A673 (cell line): ENCODE results near the gene ELFN1. TPM values are rescaled to one million over a fixed set of nuclear protein-coding genes. Genes with fewer than 3 reads are reported as not detected.

Experiments used
- BruUV-seq: library from RNA; stranded (reverse); fragments of 400-500 nt; replicated peaks from 2 replicates; lab custom pipeline; 2021; lab: Mats Ljungman, UMichigan
- CTCF ChIA-PET: fragments of 300-600 bp; sonication (Branson Sonifier 250); formaldehyde crosslinking; loops from one replicate; lab custom pipeline; 2022; ENCODE audit warnings: antibody characterized with exemption; lab: Charles Lee
- POLR2A ChIA-PET: fragments of 300-600 bp; sonication (Branson Sonifier 250); formaldehyde crosslinking; loops from one replicate; lab custom pipeline; 2022; ENCODE audit warnings: antibody characterized with exemption; ENCODE audit not compliant: low non-redundant PET; lab: Charles Lee
- DNase-seq: peaks from one replicate; pipeline ENCODE4 v3.0.0-alpha.2; 2015; ENCODE audit warnings: low spot score
- H3K27ac ChIP-seq: fragments of 200-600 bp; sonication (generic); 2 replicates; pipeline ENCODE4 v1.5.1; 2016; ENCODE audit warnings: mixed run types, low read depth, mild to moderate bottlenecking, mixed read lengths, antibody characterized with exemption, low read length; ENCODE audit not compliant: poor library complexity, severe bottlenecking
- H3K27me3 ChIP-seq: fragments of 200-600 bp; sonication (generic); replicated peaks from 2 replicates; pipeline ENCODE4 v1.6.1; 2017; ENCODE audit warnings: mixed run types, low read depth, mild to moderate bottlenecking, mixed read lengths, antibody characterized with exemption, low read length; ENCODE audit not compliant: insufficient read depth, poor library complexity
- H3K36me3 ChIP-seq: fragments of 200-600 bp; sonication (generic); 2 replicates; pipeline ENCODE4 v1.6.1; 2016; ENCODE audit warnings: mixed run types, mild to moderate bottlenecking, mixed read lengths, antibody characterized with exemption, low read length; ENCODE audit not compliant: insufficient read depth, poor library complexity, severe bottlenecking
- H3K4me1 ChIP-seq: fragments of 200-600 bp; sonication (generic); 2 replicates; pipeline ENCODE4 v1.6.1; 2017; ENCODE audit warnings: mixed run types, mild to moderate bottlenecking, mixed read lengths, antibody characterized with exemption, low read length; ENCODE audit not compliant: insufficient read depth, poor library complexity, severe bottlenecking
- H3K4me3 ChIP-seq: fragments of 200-600 bp; sonication (generic); 2 replicates; pipeline ENCODE4 v1.5.1; 2016; ENCODE audit warnings: low read depth, mixed run types, mild to moderate bottlenecking, mixed read lengths, low read length; ENCODE audit not compliant: poor library complexity, severe bottlenecking
- H3K9me3 ChIP-seq: fragments of 200-600 bp; sonication (generic); 2 replicates; pipeline ENCODE4 v1.6.1; 2016; ENCODE audit warnings: mixed run types, low read depth, mild to moderate bottlenecking, mixed read lengths, antibody characterized with exemption, low read length; ENCODE audit not compliant: poor library complexity, severe bottlenecking
- CTCF ChIP-seq: fragments of 300-800, 200-600 bp; sonication (generic); conservative IDR thresholded peaks from 2 replicates; pipeline ENCODE4 v1.5.1; 2017; ENCODE audit warnings: low read depth, mild to moderate bottlenecking, antibody characterized with exemption, low read length, moderate library complexity, mixed read lengths
- EZH2 ChIP-seq: fragments of 200-600 bp; sonication (generic); IDR thresholded peaks from 2 replicates; pipeline ENCODE4 v1.6.1; 2017; ENCODE audit warnings: borderline replicate concordance, low read depth, mild to moderate bottlenecking, mixed read lengths, antibody characterized with exemption, low read length; ENCODE audit not compliant: poor library complexity, severe bottlenecking
- intact Hi-C: fragments of 100-400 bp; cut with micrococcal nuclease; formaldehyde crosslinking; loops from one replicate; pipeline ENCODE4 v1.10.0; 2022; ENCODE audit not compliant: unreplicated experiment
- total RNA-seq: library from RNA; stranded (reverse); gene quantifications from 2 replicates; pipeline ENCODE4 v1.2.3, GENCODE V29; 2021

Gene ELFN1
- total RNA-seq, 1 experiment from 2014 or later, result not detected

GRCh38 chr7:1691096-1691495, 21.0 kb downstream of the ELFN1 start:
- BruUV-seq, result no TSS peak
- no peak for TF ChIP-seq CTCF
- TF ChIP-seq EZH2, result no peak
- H3K4me1 ChIP-seq, result no peaks in the 10 kb centered on the region
- H3K4me3 ChIP-seq, result no peak overlapping the region
- H3K27me3 ChIP-seq, result no peaks in the 10 kb centered on the region
- DNase-seq, result no peak
- no peaks in the 10 kb centered on the region for H3K36me3 ChIP-seq
- intact Hi-C loops, result no loop called here
- no peaks in the 10 kb centered on the region for H3K9me3 ChIP-seq
- ChIA-PET CTCF (no interaction called here), POLR2A (no interaction called here)
- no peak overlapping the region for H3K27ac ChIP-seq

GRCh38 chr7:1691601-1692514, 21.8 kb downstream of the ELFN1 start:
- Histone ChIP-seq H3K27ac (no peak overlapping the region), H3K36me3 (no peaks in the 10 kb centered on the region), H3K9me3 (no peaks in the 10 kb centered on the region), H3K4me3 (no peak overlapping the region), H3K4me1 (no peaks in the 10 kb centered on the region), H3K27me3 (no peaks in the 10 kb centered on the region)
- ChIA-PET CTCF (no interaction called here), POLR2A (no interaction called here)
- no peak for TF ChIP-seq CTCF
- TF ChIP-seq EZH2, result no peak
- DNase-seq, result no peak
- BruUV-seq, result no TSS peak
- intact Hi-C loops, result no loop called here

GRCh38 chr7:1692515-1693418, 22.7 kb downstream of the ELFN1 start:
- CTCF ChIA-PET, result no interaction called here
- POLR2A ChIA-PET, result no interaction called here
- no TSS peak for BruUV-seq
- H3K36me3 ChIP-seq, result no peaks in the 10 kb centered on the region
- no peaks in the 10 kb centered on the region for H3K9me3 ChIP-seq
- H3K4me1 ChIP-seq, result no peaks in the 10 kb centered on the region
- DNase-seq, result no peak
- no peaks in the 10 kb centered on the region for H3K27me3 ChIP-seq
- no peak overlapping the region for H3K4me3 ChIP-seq
- TF ChIP-seq EZH2 (no peak), CTCF (no peak)
- intact Hi-C loops, result no loop called here
- no peak overlapping the region for H3K27ac ChIP-seq
